RPMI7951 (cell line): Measurements from ENCODE around the gene BLOC1S1. TPM values are rescaled to one million over a fixed set of nuclear protein-coding genes. Genes with fewer than 3 reads are reported as not detected.

ENCODE experiments used
- DNase-seq: peaks from one replicate; pipeline ENCODE4 v3.0.0-alpha.2; 2012; ENCODE audit warnings: low read depth
- total RNA-seq: library from RNA; depleted of rRNA; stranded (reverse); fragments of >200 nt; shearing (Covaris generic); gene quantifications from 2 replicates; pipeline ENCODE4 v1.2.3, GENCODE V29; 2014; rRNA removed

Gene BLOC1S1
- total RNA-seq = 155 and 170 TPM in 2 replicates

GRCh38 chr12:55715833-55716581, at the start of gene BLOC1S1:
TSS of gene BLOC1S1 (plus strand) at chr12:55716046. CDS start at chr12:55716052, 6 bp downstream.
- peak; percentile 91 for DNase-seq

GRCh38 chr12:55666508-55666907, 49.3 kb upstream of the BLOC1S1 start:
- no peak for DNase-seq

GRCh38 chr12:55670276-55670675, 45.6 kb upstream of the BLOC1S1 start:
- DNase-seq = no peak

GRCh38 chr12:55671746-55672145, 44.1 kb upstream of the BLOC1S1 start:
- DNase-seq = no peak

- DNase-seq = no peak
Measured at GRCh38 chr12:55673638-55674037, 42.2 kb upstream of the BLOC1S1 start.

GRCh38 chr12:55675666-55676065, 40.2 kb upstream of the BLOC1S1 start:
- DNase-seq = no peak

GRCh38 chr12:55676707-55677106, 39.1 kb upstream of the BLOC1S1 start:
- no peak for DNase-seq

- DNase-seq = no peak
Measured at GRCh38 chr12:55679691-55680090, 36.2 kb upstream of the BLOC1S1 start.

- peak; percentile 85 for DNase-seq
Measured at GRCh38 chr12:55681142-55682077, 34.4 kb upstream of the BLOC1S1 start.

- no peak for DNase-seq
Measured at GRCh38 chr12:55682087-55682796, 33.6 kb upstream of the BLOC1S1 start.

GRCh38 chr12:55683676-55684075, 32.2 kb upstream of the BLOC1S1 start:
- DNase-seq = no peak

- DNase-seq = no peak
Measured at GRCh38 chr12:55684761-55685370, 31.0 kb upstream of the BLOC1S1 start.

- DNase-seq = no peak
Measured at GRCh38 chr12:55685671-55686070, 30.2 kb upstream of the BLOC1S1 start.

GRCh38 chr12:55686366-55687010, 29.4 kb upstream of the BLOC1S1 start:
- DNase-seq = peak; percentile 34

GRCh38 chr12:55687746-55688145, 28.1 kb upstream of the BLOC1S1 start:
- no peak for DNase-seq

- no peak for DNase-seq
Measured at GRCh38 chr12:55688716-55689655, 26.9 kb upstream of the BLOC1S1 start.

GRCh38 chr12:55692631-55693322, 23.1 kb upstream of the BLOC1S1 start:
- DNase-seq = no peak

GRCh38 chr12:55693323-55694187, 22.3 kb upstream of the BLOC1S1 start:
- DNase-seq = no peak
